ENCODE results near the gene GABRB1.

The GABRB1 gene

DNA sequence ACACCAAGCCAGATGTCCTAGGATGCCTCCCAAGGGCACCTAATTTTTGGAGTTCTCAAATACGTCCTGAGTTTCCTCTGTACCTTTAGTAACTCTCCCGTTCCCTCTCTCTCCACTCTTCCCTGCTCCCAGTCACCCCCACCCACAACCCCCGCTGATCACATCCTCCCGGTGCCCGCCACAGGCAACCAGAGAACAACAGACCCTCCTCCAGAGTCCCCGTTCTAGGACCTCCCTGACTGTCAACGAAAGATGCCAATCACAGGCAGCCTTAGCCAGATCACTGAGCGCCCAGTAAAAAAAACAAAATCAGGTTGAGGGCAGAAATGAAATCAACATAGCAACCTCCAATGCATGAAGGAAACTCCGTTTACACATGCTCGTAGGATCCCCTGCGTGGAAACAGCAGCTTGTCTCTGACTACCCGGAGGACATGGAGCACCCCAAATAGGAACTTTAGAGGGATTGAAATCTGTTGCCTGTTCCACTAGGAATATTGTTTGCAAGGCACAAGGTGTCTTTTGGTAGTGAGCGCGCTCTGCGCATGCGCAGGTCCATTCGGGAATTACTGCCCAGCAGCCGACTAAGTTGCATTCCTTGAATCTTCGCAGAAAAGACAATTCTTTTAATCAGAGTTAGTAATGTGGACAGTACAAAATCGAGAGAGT lies at the start of gene GABRB1:
GABRB1 (plus strand) TSS at position 557 of the 668 bp plus-strand sequence.
- DNase-seq: no peak

DNA sequence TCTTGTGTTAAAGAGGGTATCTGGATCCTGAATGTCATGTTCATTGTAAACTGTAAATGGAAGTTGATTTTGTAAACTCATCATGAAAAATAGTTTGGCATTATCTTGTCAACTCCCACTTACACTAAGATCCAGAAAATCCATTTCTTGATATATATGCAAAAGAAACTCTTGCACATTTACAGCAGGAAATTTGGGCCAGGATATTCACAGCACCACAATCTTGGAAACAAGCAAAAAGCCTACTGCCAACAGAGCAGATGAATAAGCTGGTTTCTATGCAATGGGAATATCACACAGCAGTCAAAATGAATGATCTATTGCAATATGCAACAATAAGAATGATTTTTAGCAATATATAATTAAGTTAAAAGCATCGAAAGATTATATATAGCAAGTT lies 46.6 kb upstream of the GABRB1 start:
- DNase-seq: no peak

DNA sequence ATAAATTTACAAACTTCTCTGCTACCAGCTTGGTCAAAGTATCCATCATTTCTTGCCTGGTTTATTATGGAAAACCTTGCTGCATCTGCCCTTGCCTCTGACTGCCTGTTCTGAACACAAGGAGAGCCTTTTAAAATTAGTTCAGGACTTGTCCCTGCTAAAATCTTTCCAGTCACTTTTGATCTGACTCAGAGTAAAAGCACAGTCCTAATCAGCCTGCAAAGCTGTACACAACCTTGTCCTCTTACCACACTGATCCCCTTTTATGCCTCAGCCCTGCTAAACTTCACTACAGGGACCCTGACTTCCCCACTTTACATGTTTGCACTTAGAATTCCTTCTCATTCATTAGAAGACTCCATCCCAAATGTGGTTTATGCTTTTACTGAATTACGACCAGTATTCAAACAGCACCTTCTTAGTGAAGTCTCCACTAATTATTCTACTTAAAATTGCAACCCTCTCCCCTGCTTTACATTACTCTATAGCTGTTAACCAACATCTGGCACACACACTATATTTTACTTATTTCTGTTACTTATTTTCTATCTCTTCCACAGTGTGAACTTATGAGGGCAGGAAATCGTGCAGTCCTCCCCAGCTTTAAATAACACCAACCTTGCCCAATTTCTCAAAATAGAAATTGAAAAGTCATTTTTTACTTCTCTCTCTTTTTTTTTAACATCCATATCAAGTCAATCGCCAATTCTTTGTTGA lies 44.3 kb upstream of the GABRB1 start:
- no peak for DNase-seq

DNA sequence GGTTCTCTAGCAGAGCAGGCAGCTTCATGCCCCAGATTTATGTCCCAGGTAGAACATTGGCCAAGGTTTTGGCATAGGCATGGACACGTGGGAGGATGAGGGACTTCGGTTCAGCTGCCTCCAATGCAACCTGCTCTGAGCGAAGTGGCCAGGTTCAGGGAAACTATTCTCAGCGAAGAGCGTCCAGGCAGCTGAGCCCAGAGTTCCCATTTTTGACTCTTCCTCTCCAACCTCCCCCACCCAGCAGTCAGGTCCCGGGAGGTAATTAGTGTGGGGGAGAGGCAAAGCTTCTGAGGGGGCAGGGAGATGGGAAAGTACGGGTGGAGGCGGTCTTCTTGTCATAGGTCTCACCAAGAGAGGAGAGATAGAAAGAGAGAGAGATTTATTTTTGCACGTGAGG lies 39.0 kb upstream of the GABRB1 start:
- DNase-seq: no peak

DNA sequence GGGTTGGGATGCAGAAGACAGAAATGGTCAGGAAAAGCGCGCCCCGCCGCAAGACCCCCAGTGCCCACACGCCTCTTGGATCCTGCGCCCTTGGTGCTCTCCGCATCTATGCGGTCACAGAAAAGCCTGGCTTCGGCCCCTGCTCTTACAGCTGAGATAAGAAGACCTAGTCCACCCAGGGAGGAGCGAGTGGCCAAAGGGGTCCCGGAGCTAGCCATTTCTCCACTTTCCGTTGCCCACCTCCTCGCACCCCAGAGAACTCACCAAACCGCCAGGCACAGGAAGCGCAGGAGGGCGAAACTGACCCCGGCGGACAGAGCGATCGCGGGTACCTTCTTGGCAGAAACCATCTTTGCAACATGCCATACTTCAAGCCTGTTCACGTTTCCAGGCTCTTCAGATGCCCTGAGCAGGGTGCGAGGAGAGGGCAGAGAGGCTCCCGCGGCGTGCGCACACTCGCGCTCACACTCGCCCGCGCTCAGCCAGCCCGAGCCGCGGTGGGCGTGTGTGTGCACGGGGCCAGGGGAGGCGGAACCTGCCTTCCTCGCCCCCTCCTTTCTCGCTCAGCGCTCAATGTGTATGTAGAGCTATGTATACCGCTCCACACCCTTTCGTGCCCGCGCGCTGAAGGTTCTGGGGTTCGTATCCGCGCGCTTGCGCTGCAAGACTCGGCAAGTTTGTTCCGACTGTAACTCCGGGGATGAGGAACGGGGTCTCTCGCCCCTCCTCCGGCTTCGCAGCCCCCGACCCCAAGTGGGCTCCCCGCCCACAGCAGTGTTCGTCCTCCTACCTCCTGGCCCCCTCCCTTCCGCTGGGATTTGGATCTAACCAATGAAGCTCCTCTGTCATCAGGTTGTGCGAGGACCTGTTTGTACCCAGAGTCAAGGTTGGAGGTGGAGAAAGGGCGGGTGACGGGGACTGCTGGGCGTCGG lies 38.0 kb upstream of the GABRB1 start, which contains the start of gene GABRA4:
GABRA4 (minus strand) TSS at position 507 of the 932 bp plus-strand sequence; CDS start at position 350, 157 bp downstream.
- no peak for DNase-seq

DNA sequence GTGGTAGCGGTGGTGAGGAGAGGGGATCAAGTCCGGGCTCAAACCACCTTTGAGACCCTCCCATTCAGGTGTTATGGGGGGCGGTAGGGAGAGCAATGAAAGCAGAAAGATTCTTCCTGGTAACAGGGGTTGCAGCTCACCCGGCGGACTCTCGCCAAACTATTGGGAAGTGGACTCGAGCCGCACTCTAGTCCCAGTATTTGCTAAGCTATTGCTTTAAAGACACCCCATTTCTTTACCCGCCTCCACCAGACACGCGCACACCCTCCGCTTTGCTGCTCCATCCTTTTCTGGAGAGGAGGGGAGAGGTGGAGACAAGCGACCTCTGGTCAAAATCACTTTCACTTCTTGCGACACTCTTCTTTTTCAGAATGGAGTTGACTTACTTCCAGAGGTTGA lies 37.4 kb upstream of the GABRB1 start:
- no peak for DNase-seq

DNA sequence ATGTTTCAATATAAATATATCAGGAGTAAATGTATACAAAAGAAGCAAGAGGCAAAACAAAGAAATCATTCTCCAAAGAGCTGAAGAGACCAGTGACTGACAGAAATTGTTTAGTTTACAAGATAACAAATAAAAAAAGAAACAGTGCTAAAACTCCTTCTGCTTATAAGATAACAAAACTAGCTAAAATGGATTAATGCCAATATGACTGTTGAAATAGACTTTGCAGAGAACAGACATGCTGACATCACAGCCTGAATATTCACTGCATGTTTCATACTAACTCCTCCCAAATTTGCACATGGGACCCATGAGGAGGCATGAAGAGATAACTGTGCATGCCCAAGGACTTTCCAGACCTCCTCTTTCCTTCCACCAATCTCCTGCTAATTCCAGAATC lies 31.8 kb upstream of the GABRB1 start:
- no peak for DNase-seq

DNA sequence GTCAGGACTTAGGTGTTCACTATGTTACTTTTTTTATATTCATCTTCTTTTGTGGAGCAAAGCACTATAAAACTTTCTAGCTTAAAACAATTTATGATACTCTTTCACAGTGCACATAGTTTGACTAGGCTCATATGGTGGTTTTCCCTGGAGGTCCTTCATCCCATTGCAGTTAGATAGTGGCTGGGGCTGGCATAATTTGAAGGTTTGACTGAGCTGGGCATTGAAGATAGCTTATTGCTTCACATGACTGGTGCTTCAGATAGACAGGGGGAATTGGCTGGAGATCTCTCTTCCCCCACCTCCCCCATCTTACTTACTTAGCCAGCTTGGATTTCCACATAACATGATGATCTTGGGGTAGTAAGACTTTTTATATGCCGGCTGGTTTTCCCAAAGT lies 31.0 kb upstream of the GABRB1 start:
- DNase-seq: no peak

DNA sequence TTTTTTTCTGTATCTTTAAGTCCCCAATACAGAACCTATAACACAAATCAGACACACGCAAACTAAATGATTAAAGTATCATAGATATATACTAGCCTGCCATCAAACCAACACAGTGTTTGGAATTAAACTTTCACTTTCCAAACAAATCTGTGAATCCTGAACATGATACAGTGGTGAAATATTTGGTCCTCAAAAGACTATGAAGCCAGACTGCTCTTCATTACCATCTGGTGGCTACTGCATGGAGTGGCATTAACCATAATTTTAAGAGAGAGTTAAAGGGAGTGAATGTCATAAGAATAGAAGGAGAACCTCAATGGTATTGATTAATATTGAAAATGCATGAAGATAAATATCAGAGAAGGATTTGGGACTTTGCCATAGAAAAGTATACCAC lies 28.8 kb upstream of the GABRB1 start:
- DNase-seq: no peak

DNA sequence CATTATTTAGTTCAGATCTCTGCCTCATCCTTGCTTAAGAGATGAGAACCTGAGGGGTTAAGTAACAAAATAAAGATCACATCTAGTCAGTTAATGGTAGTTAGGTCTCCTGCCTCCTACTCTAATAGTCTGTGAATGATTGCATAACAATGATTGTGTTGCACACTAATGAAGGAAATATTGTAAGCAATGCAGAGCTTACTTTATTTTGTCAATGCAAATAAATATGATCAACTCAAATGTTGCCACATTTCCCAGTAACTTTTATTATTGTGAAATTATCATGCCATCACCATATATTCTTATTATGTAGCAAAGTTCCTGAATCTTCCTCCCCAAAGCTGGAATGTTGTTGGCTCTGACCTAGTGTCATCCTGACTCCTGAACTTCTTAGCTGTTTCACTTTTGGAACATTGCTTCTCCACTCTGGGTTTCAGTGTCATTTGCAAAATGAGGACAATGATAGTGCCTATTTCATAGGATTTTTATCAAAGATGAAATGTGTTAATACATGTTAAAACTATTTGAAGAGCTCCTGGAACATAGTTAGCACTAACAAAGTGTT lies 20.9 kb upstream of the GABRB1 start:
- DNase-seq: no peak

DNA sequence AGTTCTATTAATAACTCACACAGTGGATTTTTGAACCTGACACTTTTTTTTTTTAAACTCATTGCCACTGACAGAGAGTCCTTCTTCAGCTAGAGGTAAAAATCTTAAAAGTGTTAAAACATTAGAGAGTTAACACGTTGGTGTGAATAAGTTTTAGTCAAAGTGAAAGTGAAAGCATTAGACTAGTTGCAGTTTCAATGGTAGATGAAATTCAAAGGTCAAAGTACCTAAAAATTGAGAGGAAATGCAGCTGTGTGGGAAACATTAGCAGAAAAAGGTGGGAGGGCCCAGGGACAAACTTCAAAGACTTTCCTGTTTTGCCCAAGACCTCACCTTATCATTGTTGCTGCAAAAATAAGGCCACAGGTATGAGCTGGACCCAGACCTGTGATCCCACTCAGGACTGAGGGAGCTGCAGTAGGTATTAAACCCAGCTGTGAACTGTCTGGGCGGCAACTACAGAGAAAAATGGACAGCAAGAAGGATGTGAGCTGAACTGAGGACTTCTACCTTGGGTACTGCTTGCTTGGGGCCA lies 20.4 kb upstream of the GABRB1 start:
- DNase-seq: no peak

DNA sequence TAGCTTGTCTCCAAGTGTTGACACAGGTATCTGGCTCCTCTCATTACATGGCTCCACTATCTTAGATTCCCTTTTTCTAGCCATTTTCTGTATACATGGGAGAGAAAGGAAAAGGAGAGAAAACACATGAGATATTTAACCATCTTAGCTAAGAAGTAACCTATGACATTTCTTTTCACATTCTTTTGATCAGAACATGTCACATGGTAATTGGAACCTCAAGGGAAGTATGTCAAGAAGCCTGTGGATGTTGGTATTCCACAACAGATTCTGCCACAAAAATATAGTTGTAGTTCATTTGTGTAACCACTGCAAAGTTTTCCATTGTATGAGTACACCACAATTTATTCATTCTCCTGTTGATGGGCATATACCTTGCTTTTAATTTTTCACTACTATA lies 18.7 kb upstream of the GABRB1 start:
- no peak for DNase-seq

DNA sequence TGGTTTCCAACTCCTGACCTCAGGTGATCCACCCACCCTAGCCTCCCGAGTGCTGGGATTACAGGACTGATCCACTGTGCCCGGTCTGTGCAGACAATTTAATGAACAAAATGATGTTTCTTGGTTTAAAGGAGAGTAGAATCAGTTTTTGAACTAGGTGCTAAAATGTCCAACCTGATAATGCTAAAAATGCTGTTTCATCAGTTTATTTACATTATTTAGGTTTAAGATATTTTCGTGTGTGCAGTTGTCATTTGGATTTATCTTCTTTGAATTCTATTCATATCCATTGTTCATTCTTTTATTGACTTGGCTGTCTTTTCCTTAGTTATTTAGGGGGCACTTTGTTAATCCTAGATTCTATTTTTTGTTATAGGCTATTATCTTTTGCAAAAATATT lies 18.0 kb upstream of the GABRB1 start:
- DNase-seq: no peak

DNA sequence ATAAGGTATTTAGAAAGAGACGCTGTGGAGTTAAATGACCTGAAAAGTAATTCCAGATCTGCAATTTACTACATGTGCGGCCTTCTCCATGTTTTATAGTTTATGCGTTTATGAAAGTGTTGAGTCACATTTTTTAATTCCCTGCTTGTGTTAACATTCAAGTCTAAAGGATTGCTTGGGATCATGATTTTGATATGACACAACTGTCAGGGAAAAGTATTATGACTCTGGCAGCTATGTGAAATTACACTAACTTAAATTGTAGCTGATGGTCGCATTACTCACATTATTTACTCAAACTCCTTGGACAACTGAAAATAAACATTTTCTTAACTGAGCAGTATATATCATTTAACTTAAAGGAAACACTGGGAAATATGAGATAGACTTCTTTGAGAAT lies 14.3 kb upstream of the GABRB1 start:
- DNase-seq: no peak

DNA sequence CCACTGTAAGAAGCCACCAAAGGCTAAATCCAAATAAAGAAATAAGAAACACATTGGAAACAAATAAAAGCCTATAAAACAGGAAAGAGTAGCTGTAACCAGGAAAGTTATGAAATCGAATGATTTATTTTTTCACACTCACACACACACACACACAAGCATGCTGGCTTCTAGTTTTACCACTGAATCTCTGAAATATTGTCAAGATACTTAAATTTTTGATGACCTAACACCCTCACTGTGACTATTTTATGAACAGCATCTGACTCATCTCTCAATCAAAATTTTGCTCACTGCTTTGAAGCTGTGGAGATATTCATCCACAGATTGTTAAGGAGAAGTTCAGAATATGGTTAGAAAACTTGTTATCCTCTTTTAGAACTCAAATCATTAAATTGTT lies 13.9 kb upstream of the GABRB1 start:
- no peak for DNase-seq

DNA sequence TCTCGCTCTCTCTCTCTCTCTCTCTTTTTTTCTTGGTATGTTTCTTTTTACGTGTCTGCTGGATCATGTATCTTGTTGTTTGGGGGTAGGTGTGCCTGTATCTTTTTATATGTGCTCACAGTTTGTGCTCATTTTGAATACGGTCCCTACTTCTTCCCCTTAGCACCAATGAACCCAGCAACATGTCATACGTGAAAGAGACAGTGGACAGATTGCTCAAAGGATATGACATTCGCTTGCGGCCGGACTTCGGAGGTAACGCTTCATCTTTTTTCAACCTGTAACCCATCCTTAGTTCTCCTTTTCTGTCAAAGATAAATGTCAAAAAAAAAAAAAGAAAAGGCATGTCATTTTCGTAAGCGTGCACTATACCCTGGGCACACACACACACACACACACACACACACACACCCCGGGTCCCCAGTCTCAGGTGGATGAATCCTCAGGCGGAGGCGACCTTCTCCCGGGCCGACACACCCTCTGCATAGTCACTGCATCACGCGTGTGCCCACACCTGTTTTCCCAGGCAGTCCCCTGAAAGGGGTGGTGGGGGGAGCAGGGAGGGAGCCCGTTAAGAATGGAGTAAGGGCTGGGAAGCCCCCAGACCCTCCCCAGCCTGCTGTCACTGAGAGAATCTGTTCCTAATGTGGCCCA lies 511 bp downstream of the GABRB1 start:
- no peak for DNase-seq

DNA sequence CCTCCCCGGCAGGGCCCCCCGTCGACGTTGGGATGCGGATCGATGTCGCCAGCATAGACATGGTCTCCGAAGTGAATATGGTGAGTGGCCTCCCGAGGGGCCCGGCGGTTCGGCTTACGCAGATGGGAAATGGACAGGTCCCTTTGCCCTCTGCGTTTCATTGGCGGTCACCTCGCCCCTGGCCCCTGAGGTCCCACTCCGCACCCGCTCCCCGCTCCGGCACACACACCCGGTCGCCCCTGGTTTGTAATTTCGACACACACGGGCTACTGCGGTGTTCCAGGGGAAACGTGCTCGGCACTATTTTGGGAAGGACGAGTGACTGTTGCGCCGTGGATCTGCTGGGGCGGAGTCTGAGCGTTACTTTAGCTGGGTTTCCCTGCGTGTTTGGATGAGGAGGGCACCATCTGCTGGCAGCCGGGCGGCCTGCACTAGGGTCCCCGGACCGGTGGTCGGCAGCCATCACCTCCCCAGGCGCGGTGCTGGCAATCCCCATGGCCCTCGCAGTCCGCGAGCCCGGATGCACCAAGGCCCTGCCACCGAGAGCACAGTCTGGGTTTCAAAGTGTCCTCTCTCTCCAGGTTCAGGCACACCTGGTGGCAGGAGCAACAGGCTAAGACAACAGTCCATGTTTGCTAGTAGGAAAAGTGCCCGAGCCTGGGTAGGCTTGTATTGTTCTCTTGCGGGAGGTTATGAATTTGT lies 1.2 kb downstream of the GABRB1 start:
- no peak for DNase-seq

DNA sequence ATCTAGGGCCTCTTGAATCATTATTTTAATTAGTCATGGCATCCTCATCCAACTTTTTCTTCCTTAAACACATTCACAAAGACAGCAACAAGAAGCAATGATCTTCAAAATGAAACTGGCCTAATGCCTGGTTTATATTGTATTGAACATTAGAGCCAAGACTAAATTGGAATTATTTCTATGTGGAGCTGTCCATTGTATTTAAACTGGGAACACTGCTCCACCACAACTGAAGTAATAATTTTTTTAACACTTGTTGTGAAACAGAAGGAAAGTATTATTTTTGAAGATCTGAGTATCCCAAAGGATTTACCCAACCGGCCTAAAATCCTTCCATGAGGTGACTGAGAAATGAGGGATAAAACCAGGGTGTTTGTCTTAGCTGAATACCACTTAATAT lies 6.9 kb downstream of the GABRB1 start:
- DNase-seq: no peak

DNA sequence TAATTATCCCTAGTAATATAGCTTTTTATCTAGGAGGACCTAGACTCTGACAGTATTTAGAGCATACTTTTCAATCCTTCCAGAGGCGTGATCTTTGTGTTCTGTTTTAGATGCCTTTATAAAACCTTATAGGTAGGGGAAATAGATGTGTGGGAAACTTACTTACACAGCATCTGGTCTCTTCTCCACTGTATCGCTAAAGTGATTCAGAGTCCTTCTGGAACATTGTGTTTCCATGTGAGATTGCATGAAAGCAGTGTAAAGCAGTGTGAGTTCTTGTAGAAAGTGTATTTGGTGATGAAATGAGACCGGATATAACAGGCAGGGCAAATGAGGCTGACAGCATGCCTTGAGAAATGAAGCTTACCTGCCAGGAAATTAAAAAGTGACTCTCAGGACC lies 9.5 kb downstream of the GABRB1 start:
- no peak for DNase-seq

DNA sequence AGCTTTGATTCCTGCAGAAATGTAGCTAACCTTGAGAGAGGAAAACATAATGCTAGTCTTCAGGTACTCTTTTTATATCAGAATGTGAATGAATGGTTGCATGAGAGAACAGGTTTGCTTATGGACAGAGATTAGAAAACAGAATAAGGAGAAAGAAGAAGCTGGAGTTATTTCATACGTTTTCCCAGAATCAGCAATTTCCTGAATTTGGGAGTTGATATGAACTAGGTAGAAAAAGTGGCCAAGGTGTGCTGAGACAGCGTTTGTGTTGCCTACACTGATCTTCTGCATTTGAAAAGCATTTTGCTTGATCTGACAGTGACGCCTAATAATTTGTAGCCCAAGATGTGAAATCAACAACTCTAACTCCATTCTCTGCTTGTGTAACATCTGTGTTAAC lies 12.5 kb downstream of the GABRB1 start:
- no peak for DNase-seq

DNA sequence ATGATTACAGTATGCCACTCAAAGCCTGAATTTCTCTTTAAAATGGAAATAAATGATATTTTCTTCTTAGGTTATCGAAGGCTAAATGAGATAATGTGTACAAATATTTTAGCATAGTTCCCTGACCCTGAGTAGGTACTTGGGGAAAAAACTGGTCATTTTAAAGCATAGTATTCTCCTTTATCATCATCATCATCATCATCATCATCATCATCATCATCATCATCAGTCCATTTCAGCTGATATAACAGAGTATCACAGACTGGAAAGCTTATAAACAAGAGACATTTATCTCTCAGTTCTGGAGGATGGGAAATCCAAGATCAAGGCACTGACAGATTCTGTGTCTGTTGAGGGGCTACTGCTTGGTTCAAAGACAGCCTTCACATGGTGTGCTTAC lies 13.9 kb downstream of the GABRB1 start:
- DNase-seq: no peak

DNA sequence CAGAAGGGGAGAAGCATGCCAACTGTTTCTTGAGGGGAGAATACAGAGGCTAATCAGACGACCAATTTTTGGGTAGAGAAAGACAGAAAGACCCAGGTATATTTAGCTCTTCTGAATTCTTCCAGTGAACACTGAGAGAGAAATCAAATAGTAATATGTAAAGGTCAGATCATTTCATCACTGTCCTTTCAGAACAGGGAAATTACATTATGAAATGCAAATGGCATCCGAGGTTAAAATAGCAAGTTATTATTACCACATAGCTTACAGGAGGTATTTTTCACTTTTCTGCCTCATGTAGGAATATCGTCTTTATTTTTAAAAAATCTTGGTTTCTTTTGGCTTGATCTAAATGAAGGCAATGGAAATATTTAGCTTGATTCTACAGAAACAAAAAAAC lies 18.0 kb downstream of the GABRB1 start:
- DNase-seq: no peak

All from DMS79 treated with DMSO at 0.1 percent for 48 hours (cell line).